Epidermal melanocyte (primary cell): ENCODE measurements around the gene TUNAR.

Experiments used
- DNase-seq: peaks from one replicate; pipeline ENCODE4 v3.0.0; 2011; ENCODE audit warnings: low spot score; ENCODE audit not compliant: insufficient read length

Gene TUNAR

DNA sequence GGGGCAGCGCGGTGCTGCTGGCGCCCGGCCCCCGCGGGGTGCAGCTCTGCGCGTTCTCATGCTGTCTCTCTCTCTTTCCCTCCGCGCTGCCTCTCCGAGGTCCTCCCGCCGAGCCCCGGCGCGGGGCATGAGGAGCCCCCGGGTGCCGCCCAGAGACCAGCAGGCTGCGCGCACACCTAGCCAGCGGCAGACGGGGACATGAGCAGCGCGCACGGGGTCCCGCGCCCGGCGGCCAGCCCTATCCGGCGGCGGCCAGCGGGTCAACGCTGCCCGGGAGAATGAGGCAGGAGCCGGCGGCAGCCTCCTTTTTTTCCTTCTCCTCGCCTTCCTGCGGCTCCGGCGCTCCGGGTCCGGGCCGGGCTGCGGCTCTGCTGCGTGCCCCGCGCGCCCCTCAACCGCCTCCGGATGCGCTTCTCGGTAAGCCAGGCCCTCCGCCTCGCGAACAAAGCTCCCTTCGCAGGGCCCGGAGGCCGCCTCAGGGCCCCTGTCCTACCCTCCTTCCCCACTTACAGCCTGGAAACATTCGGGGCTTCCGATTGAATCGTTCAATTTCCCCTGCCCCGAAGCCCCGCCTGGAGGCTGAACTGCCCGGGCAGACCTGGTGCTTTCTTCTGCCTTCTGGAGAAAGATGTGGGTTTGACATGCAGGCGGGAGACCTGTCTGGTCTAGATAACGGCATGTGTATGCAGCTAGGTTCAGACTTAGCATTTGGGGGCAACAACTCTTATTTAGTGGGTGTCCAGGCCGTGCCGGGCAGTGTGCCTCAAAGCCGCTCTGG is at the start of gene TUNAR:
Gene TUNAR (plus strand): TSS at position 72 of the 778 bp plus-strand sequence.
- no peak for DNase-seq

DNA sequence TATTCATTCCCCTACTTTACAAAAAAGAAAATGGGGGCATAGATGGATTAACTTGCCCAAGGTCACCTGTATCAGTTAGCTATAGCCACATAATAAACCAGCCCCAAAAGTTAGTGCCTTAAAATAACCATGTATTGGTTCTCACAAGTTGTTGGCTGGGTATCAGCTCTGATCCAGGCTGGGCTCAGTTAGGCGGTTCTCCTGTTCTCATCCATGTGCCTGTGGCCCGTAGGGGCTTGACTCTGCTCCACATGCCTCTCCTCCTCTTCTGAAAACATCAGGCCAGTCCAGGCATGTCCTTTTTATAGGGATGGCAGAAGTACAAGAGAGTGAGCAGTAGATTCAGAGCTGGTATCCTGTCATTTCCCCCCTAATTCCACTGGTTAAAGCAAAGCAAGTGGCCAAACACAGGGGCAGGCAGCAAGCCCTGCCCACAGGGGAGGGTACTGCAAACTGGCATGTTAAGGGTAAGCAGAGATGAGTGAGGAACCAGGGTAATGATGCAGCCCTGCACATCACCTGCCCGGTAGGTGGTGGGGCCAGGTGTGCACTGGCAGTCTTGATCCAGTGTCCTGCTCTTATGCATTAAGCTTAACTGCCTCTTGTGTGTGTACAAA is 47.9 kb upstream of the TUNAR start:
- DNase-seq, result no peak

DNA sequence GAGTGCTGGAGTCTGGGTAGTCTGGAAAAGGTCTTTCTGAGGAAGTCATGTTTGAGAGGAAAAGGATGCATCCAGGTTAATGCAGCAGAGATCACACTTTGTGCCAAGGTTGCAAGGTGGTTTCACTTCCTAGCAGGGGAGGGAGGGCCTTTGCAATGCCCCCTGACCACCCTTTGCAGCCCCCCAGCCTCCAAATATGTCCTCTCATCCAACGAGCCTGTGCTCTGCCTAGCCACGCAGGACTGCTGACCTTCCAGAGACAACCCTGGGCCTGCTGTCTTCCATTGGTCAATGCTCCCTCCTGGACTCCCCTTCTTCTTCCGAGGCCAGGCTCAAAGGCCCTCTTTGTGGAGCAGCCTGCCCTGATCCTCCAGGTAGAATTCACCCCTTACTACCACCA is 47.3 kb upstream of the TUNAR start:
- DNase-seq, result no peak

DNA sequence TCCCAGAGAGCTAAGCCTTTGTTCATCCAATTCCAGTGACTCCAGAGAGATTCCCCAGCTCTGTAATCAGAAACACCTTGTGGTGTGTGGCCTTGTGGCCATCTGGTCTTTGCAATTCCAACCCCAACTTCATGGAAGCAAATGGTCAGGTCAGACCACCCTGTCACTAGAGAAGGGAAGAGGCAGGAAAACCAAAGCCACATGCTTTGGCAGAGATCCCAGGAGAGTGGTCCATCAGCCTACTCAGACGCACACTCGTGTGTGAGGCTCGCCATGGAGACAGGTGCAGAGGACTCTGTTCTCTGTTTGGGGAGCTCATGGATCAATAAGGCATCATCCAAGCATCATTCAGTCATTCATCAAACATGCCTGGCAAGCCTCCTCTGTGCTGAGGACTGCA is 46.2 kb upstream of the TUNAR start:
- DNase-seq, result no peak

DNA sequence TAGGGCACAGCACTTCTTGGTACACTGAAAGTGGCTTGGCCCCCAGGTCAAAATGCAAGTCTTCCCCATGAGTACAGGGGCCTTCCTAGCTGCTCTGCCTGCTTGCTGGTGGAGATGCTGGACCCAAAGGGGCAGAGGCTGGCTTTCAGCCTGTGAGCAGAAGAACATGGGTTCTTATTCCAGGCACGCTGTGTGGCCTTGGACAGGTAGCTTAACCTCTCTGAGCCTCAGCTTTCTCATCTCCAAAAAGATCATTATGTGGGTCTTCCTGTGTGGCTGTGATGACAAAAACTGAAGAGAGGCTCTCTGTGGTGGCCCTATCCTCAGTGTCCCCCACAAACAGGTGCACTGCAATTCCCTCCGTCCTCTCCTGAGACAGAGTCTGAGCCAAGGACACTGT is 45.6 kb upstream of the TUNAR start:
- DNase-seq, result no peak

DNA sequence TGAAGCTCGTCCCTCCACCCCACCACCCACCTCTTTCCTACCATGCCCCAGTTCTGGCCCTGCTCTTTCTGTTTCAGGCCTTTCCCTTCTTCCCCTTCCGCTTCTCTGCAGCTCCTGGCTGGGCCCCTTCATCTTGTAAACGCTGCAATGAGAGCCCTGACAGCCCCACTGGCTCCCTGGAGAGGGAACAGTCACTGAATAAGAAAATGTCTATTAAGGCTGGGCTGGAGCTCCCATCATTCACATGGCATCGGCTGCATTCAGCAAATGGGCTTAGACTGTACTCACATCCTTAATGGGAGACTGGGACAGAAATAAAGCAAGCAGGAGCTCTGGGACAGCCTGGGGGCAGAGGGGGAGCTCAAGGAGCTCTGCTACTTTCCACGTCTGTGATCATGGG is 45.2 kb upstream of the TUNAR start:
- DNase-seq, result no peak

DNA sequence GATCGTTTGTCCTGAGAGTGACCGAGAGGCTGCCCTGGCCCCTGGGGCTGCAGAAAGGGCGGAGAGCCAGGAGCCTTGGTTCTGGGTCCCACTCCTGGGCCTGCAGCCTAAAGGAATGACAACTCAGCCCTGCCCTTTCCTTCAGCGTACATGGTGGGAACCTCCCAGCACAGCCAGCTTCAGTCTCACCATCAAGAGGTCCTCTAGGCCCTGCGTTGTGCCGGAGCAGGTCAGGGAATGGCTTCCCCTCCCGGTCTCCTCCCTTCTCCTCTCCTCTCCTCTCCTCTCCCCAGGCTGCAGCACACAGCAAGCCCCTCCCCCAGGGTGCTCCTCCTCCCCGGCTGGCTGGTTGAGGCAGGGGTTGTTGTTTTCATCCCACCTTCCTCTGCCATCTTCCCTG is 44.6 kb upstream of the TUNAR start:
- no peak for DNase-seq

DNA sequence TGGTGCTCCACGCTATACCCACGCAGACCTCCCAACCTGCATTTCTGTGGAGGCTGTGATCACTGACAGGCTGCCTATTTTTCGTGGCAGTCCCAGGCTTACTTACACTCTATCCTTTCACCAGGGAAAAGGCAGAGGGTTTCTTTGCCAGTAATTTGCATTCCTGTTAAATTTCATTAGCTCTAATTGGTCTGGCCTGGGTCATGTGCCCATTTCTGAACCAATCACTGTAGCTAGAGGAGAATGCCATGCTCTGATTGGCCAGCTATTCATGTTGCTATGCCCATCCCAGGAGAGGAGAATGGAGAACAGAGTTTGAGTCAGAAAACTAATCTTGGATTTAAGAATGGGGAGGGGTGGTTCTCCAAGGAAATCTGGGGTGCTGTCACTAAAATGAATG is 43.2 kb upstream of the TUNAR start:
- DNase-seq, result no peak

DNA sequence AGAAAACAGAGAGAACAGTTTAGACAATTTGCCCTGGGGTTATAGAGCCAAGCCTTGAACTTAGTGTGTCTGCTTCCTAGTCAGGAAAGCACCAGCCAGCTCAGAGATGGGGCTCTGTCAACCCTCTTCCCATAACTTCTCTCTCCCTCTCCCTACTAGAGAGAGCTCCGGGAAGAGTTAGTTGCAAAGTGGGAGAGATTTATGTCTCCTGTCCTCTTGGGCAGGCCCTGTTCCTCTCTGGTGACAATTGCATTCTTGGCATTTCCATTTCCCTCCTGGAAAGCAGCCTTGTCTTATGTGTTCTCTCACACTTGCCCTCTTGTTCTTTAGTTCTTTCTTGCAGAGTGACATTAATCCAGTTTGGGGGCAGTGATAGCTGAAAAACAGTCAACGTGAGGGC is 42.1 kb upstream of the TUNAR start:
- DNase-seq, result no peak

DNA sequence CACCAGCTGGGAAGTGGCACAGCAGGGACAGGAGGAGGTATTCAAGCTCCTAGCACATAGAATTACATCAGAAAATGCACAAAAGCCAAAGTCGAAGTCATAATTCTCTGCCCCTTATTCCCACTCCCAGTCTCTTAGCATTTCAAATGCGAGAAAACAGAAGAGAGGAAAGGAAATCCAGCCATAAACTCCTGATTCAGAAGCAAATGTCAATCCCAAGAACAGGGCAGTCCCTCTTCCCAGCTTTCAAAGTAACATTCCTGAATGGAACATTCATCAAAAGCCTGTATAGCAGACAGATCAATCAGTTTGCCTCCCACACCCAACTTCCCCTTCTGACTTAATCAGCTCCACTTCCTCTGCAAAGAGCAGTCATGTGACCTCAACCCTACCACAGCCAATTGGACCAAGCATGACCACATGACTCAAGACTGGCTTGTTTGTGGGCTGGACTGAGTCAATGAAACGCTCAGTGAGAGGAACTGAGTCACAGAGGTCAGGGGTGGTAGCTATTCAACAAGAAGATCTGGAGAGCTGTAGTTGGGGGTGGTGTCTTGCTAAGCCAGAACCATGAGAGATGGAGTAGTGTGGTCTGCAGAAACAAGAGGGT is 41.4 kb upstream of the TUNAR start:
- no peak for DNase-seq

DNA sequence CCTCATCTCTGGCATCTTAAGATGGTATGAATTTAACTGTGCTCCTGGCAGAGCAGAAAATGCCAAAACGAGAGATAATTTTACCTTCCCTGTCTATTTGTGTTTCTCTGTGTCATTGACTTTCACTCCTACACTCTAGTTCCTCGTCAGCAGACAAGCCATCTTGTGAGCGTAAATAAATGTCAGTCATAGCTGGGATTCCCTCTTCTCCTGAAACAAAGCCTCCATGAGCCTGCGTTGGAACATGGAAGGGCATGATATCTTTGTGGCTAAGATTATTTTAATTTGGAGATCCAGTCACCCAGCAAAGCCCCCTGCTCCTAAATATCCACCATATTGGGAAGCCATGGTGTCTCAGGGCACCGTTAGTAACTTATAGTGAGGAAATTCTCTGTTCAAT is 37.8 kb upstream of the TUNAR start:
- no peak for DNase-seq

DNA sequence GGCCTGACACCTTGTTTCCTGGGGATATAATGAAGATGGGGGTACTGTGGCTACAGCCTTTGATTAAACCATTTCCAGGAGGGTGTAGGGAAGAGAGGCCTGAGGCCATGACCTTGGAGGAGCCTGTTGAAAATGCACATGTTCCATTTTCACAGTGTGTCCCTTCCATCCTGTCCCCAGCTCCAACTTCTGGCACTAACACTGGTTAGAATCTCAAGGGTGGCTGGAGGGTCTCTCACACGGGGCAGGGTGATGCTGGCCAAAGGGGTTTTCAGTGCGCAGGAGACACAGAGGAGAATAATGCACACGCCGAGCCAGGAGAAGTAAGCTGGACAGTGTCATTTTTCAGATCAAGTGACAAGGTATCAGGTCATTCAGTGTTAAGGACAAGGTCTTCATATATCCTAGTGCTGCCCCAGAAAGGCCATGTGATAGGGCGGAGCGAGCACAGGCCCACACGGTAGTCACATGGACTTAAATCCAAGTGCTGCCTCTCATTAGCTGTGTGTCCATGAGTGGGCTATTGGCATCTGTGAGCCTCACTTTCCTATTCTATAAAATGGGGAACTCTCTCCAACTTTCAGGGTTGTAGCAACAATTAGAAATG is 36.4 kb upstream of the TUNAR start:
- no peak for DNase-seq

DNA sequence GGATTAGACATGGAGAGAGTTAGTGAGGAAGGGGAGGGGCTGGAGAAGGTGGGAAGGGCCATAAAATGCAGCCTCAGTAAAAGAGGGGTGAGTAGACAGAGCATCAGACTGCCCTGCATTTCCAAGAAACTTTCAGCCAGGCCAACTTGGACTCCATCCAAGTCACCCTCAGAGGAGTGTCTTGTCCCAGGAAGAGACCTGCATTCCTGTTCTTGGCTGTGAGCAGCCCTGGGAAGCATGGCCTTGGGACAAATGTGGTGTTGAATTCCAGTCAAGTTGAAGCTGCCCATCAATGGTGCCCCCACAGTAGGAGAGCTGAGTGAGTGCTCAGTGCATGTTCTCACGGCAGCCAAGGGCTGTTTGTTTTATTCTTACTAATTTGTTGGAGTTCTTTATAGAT is 35.0 kb upstream of the TUNAR start:
- DNase-seq, result no peak

DNA sequence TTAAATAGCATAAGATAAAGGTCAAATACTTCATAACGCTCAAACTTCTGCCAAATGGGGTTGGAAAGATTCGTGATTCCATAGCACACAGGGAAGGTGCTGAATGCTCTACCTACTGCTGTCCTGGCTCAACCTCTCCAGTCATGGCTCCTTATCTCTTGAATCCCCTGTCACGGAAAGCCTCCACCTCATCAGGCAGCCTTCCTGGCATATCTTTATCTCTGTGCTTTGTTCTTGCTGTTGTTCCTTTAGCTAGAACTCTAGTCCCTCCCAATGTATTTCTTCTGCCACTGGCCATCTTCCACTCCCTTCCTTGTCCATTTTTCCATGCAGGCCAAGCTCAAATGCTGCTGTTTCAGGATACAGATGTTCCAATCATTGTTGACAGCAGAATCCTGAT is 26.9 kb upstream of the TUNAR start:
- no peak for DNase-seq

DNA sequence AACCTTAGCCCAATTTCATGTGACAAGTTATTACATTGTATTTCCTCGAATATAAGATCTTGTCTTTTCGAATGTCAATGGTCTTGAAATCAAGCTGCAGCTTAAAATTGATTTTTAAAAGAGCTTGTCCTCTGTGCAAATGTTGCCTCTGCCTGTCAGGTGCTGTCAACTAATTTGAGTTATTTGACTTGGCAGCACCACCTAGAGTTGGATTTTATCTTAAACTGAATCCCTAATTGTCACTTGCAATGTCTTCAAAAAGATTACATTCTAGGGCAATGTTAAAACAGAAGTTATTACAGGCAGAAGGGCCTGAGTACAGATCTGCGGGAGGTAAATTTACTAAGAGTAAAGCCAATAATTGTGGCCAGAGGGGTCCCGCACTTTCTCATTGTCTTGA is 26.2 kb upstream of the TUNAR start:
- DNase-seq, result no peak

DNA sequence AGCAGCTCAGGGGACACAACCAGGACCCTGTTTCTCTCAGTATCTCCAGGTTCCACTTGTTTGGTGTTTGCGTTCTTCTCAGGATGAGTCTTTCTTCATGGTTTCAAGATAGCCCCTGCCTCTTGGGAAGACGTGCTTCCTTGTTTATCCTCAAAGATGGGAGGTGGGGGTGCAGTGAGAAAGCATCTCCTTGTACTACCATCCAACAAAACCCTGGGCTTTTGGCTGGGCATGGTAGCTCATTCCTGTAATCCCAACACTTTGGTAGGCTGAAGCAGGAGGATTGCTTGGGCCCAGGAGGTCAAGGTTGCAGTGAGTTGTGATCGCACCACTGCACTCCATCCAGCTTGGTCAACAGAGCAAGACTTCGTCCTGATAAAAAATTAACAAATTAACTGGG is 21.0 kb upstream of the TUNAR start:
- no peak for DNase-seq

DNA sequence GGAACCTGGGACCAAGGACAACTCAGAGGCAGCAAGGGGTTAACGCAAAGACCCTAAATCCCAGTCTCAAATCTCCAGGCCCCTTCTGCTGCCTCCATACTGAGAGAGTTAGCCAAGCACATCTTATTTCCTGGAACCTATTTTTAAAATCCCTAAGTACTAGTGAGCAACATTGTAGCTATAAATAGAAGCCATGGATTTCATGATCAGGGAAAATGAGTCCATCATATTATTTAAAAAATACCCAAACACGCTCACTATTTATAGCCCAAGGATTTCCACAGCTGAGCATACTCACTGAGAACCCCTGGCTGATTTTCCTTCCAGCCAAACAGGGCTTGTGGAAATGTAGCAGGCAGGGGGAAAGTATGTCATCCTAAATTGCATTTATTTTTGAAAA is 19.4 kb upstream of the TUNAR start:
- no peak for DNase-seq

DNA sequence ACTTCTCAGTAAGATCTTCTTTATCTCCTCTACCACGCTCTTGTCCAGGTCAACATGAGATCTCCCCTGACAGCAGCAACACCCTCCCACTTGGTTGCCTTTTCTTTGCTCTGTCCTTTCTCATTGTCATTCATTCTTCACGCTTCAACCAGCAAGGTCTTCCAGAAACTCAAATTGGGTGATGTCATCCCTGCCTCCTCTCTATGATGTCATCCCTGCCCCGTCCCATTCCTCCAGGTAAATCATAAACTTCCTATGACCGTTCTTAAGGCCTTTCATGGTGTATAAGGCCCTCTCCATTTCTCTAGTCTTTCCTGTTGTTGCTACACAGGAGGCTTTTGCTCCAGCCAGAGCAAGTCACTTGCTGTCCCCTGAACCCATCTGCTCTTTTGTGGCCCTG is 17.7 kb upstream of the TUNAR start:
- DNase-seq, result no peak

DNA sequence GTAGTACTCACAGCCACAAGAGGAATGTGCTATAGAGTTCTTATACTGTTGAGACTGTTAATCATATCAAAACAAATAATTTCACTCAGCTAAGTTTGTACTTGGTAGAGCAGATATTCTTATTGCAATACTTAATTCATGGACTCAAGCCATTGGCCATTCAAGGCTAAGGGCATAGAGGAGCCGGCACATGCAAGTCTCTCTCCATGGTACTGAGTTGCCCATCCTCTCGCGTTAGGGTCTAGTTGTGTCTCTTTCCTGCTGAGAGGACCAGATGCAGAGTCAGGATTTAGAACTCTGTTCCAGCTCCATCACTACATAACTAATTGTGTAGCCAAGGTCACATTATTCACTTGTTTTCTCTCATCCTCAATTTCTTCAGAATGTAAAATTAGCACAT is 14.4 kb upstream of the TUNAR start:
- no peak for DNase-seq

DNA sequence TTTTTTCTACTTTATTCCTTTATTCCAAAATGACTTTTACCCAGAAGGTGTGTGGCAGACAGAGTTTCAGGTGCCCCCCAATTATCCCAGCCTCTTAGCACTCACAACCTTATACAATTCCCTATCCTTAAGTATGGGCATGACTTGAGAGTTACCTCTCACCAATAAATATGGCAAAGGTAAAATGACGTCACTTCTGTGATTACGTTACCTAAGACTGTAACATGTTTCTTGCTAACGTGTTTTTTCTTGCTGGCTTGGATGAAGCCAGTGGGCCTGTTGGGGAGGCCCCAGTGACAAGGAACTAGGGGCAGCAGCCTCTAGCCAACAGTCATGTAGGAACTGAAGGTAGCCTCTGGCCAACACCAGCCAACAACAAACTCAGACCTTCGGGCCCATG is 13.3 kb upstream of the TUNAR start:
- no peak for DNase-seq

DNA sequence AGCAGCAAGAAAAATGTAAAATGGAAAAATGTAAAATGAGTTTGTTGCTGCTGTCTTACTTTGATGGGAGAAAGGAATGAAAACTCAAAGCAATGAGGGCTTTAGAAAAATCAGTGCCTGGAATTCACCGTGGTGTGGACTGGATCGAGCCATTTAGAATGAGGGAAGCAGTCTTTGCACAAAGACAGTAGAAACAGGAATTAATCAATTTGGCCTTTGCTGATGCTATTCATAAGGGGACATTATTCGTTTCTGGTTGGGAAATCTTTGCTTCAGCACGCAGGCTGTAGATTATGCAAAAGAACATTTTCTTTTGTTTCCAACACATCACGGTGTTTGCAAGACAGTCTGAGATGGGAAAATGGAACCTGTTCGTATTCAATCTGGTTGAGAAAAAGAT is 6.9 kb upstream of the TUNAR start:
- no peak for DNase-seq

DNA sequence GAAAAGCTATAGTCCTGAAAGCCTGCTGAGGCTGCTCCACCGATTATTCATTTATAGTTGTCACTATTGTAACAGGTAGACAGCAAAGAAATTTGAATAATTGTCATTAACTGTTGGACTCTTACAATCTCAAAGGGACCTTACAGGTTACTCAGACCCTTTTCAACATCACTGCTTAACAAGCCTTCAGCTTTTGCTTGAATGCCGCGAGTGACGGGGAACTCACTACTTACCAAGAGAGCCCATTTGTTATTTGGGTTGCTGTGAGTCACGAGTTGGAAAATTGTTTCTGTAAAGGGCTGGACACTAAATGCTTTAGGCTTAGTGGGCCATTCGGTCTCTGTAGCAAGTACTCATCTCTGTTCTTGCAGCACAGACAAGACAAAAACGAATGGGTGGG is 5.9 kb upstream of the TUNAR start:
- no peak for DNase-seq

DNA sequence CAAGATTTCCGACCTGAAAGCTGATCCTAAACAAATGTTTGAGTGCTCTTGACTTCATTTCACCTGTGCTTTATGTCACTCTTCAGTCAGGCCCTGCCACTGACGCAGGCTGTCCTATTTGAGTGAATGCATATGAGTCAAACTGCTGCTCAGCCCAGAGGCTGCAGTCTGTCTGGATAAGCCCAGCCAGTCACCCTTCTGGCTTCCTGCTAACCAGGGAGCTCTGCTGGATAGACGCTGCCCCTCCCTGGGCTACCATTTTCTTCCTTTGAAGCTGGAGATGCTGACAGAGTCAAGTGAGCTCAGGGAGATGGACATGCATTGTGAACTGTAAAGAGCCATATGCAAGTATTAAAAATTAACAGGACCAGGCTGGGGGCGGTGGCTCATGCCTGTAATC is 5.1 kb upstream of the TUNAR start:
- DNase-seq, result no peak
